ENCODE results near the gene LMLN.

Gene LMLN

GRCh38 chr3:197974016-197974415 is 14.0 kb downstream of the LMLN start:
- TF ChIP-seq CTCF (IDR thresholded peaks at IDR 0.05; ENCODE audit: borderline replicate concordance, insufficient read depth, low read depth, low read length) = no peak
- no peak overlapping the region for H3K4me3 ChIP-seq (ENCODE audit: low read depth, low read length)

DNA sequence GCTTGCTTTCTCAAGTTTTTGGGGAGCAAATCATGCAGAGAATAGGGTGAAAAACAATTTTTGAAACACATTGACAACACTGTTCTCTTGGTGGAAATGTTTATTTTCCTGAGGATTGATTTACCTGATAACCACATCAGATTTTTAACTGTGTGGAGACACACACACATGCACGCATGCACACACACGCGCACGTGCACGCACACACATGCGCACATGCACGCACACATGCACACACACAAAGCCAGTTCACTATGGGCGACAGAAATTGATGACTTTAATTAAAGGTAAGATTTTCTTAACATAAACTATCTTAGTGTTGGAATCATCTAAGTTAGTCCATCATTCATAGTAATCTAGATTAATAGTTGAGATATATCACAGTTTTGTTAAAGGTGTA is 15.3 kb downstream of the LMLN start:
- TF ChIP-seq CTCF (IDR thresholded peaks at IDR 0.05; ENCODE audit: borderline replicate concordance, insufficient read depth, low read depth, low read length) = no peak
- H3K4me3 ChIP-seq (ENCODE audit: low read depth, low read length) = no peak overlapping the region

DNA sequence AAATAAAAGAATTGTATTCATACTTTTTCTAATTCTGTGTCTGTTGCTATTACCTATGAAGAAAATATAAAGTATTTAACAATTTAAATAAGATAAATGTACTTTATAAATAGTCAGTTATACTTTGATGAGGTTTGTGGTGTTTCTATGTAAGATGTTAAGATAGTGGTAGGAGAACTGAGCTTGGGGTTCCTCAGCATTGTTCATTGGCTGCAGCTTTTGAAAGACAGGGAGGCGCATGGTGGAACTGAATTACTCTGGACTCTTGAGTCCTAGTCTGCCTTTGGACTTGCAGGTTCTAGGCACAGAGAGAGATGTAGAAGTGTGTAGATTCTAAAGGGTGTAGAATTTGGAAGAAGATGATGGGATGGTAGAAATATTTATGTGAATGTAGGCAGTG is 23.1 kb downstream of the LMLN start:
- H3K4me3 ChIP-seq (ENCODE audit: low read depth, low read length) = no peak overlapping the region
- TF ChIP-seq CTCF (IDR thresholded peaks at IDR 0.05; ENCODE audit: borderline replicate concordance, insufficient read depth, low read depth, low read length) = no peak

DNA sequence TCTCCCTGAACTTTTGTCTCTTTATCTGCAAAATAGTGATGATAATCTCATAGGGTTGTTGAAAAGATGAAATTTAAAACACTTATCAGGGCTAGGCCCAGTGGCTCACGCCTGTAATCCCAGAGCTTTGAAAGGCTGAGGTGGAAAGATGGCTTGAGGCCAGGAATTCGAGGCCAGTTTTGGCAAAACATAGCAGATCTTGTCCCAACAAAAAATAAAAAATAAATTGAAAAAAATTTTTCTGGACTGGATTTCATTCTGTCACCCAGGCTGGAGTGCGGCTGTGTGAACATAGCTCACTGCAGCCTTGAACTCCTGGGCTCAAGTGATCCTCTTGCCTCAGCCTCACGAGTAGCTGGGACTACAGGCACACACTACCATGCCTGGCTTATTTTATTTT is 29.6 kb downstream of the LMLN start:
- H3K4me3 ChIP-seq (ENCODE audit: low read depth, low read length) = no peak overlapping the region
- TF ChIP-seq CTCF (IDR thresholded peaks at IDR 0.05; ENCODE audit: borderline replicate concordance, insufficient read depth, low read depth, low read length) = no peak

DNA sequence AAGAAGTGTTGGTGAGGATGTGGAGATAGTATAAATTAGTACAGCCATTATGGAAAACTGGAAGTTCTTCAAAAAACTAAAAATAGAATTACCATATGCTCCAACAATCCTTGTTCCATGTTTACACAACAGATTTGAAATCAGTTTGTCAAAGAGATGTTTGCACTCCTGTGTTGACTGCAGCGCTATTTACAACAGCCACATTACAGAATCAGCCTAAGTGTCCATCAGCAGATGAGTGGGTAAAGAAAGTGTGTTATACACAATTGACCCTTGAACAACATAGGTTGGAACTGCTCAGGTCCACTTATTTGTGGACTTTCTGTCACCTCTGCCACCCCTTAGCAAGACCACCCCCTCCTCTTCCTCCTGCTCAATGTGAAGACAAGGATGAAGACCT is 34.7 kb downstream of the LMLN start:
- no peak for TF ChIP-seq CTCF (IDR thresholded peaks at IDR 0.05; ENCODE audit: borderline replicate concordance, insufficient read depth, low read depth, low read length)
- H3K4me3 ChIP-seq (ENCODE audit: low read depth, low read length) = no peak overlapping the region

DNA sequence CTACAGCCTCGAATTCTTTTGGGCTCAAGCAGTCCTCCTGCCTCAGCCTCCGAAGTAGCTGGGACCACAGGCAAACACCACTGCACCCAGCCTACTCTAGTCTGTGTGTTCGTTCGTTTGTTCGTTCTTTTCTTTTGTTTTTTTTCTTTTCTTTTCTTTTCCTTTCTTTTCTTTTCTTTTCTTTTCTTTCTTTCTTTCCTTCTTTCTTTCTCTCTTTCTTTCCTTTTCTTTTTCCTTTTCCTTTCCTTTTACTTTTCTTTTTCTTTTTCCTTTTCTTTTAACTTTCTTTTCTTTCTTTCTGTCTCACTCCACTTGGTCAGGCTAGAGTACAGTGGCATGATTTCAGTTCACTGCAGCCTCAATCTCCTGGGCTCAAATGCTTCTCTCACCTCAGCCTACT is 36.8 kb downstream of the LMLN start:
- H3K4me3 ChIP-seq (ENCODE audit: low read depth, low read length) = no peak overlapping the region
- no peak for TF ChIP-seq CTCF (IDR thresholded peaks at IDR 0.05; ENCODE audit: borderline replicate concordance, insufficient read depth, low read depth, low read length)

- H3K4me3 ChIP-seq (ENCODE audit: low read depth, low read length) = no peak overlapping the region
- TF ChIP-seq CTCF (IDR thresholded peaks at IDR 0.05; ENCODE audit: borderline replicate concordance, insufficient read depth, low read depth, low read length) = no peak
Observed at GRCh38 chr3:197997936-197998335, 37.9 kb downstream of the LMLN start.
